Astrocyte of the spinal cord (primary cell): Measurements from ENCODE around the gene HMGB1.
A peak's percentile ranks its signal among the peaks of the same experiment; 100 is the strongest.

Experiments
- DNase-seq: peaks from one replicate; pipeline ENCODE4 v3.0.0; 2011; ENCODE audit warnings: low read depth, low spot score
- H3K4me3 ChIP-seq: 2 replicates; pipeline ENCODE4 v1.5.1; 2011; ENCODE audit warnings: low read depth, mild to moderate bottlenecking, low read length, moderate library complexity
- in situ Hi-C: cut with HindIII; loops from 2 replicates; pipeline ENCODE4 v1.10.0; 2017; ENCODE audit warnings: low sequenced_read_pairs
- TF ChIP-seq, protein P1 (sequence below): IDR thresholded peaks from 2 replicates; pipeline ENCODE4 v1.5.1; 2012; ENCODE audit warnings: low read depth, mild to moderate bottlenecking, low read length, inconsistent platforms

The HMGB1 gene

DNA sequence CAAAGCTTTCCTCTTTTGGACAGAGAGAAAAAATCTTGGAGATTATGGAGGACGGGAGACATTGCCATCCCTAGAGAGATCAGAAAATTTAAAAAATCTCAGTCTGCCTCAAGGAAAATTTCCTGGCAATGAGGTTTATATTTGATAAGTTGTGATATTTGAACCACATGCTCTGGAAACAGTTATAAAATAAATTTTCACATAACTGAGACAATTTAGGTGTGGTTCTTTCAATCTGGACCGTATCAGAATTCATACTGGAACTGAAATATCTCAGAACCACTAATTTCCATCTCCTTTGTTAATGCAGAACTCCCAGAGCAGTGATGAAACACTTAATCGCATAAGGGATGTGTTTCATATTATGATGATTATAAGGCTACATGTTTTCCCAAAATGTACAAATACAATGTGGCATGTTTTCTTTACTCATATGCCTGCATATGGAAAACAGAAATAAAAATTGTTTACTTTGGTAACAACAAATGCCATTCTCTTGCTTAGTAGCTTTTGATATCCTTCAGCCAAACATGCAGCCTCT is 29.8 kb downstream of the HMGB1 start:
- DNase-seq, result no peak
- TF ChIP-seq, protein P1, sequence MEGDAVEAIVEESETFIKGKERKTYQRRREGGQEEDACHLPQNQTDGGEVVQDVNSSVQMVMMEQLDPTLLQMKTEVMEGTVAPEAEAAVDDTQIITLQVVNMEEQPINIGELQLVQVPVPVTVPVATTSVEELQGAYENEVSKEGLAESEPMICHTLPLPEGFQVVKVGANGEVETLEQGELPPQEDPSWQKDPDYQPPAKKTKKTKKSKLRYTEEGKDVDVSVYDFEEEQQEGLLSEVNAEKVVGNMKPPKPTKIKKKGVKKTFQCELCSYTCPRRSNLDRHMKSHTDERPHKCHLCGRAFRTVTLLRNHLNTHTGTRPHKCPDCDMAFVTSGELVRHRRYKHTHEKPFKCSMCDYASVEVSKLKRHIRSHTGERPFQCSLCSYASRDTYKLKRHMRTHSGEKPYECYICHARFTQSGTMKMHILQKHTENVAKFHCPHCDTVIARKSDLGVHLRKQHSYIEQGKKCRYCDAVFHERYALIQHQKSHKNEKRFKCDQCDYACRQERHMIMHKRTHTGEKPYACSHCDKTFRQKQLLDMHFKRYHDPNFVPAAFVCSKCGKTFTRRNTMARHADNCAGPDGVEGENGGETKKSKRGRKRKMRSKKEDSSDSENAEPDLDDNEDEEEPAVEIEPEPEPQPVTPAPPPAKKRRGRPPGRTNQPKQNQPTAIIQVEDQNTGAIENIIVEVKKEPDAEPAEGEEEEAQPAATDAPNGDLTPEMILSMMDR, result no peak
- in situ Hi-C loops, result no loop called here
- H3K4me3 ChIP-seq, result no peak overlapping the region

DNA sequence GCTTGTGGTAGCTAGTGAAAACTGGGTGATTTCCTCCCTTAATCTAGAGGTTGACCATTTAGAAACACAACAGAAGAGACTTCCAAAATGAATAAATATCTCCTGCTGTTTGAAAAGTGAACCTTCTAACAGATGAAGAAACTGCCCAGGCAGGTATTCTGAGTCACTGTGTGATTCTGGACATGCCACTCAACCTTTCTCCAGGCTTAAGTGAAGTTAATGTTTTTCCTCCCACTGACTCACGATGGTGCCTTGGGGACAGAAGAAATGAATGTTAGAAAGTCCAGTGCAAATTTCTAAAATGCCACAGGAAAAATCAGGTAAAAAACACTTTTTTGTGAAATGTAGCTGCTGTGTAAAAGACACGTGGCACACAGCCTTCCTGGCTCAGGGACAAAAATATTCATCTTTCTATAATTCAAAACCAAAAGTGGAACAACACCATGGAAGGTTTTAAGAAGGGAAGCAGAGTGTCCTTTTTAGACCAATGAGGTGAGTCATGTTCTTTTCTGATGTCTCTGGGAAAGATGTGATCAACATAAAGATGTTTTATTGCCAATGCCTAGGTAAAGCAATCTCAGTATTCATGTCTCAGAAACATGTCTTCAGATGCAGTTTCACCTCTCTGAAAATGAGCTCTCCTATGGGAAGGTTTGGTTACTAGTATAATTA is 34.3 kb downstream of the HMGB1 start:
- in situ Hi-C loops, result no loop called here
- DNase-seq, result peak; percentile 22
- H3K4me3 ChIP-seq, result no peak overlapping the region

DNA sequence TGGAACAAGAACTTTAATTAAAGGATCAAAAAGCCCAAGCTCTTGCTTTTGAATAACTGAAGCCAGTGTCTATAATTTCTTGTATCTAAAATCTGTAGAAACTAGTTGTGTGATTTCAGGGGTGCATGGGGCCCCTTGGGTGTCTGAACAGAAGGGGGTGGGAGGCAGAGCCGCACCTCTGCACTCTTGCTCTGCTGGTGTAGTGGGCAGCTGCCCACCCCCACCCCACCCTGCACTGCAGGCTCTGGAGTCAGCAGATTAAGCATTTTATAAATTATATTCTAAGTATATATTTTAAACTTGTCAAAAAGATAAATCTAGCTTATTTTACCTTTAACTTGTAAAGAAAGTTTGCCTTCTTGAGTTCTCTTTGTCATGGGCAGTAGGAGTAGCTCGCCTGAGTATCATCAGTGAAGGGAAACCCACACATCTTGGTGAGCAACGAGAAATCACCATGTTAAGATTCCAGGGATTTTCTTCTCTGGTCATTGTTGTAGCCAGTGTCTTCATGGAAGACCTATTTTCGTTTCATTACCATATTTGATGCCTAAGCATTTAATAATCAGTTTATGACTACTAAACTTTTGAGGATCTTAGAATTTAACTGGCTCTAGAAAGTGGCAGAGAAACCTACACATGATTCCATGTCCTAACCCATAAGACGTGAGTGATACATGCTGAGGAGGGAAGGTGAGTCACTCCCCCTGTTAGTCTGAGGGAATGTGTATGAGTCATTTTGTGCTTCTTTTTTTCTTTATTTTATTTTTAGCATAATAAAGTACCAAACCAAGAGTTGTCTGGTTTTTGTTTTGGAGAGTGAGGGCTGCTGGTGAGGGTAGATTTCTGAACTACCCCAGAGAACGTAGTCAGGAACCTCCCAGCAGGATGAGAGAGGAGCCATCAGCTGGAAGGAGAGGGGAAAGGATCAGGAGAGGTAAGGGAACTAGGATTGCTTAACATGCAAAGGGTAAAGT is 35.7 kb downstream of the HMGB1 start:
- TF ChIP-seq, protein P1, result no peak
- DNase-seq, result peak; percentile 92
- H3K4me3 ChIP-seq, result no peak overlapping the region
- in situ Hi-C loops, result no loop called here

More for the DNA sequence above, 34.3 kb downstream of the HMGB1 start:
- TF ChIP-seq, protein P1, result no peak

DNA sequence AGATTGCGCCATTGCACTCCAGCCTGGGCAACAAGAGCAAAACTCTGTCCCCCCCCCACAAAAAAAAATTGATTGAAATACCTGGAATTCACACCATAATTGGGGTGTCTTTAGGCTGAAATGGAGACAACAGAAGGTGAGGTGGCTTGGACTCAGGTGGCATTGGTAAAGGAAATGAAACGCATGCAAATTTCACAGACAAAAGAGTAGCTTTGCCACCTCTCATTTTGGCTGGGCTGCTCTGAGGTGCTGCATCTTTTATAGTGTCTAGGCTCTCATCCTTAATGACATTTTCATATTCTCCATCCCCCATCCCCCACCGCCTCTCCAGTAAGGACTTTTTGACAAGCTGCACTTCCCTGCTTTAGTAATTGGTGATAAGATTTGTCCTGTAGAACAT is 36.5 kb downstream of the HMGB1 start:
- no peak for DNase-seq
- H3K4me3 ChIP-seq, result no peak overlapping the region
- in situ Hi-C loops, result no loop called here
- TF ChIP-seq, protein P1, result no peak

DNA sequence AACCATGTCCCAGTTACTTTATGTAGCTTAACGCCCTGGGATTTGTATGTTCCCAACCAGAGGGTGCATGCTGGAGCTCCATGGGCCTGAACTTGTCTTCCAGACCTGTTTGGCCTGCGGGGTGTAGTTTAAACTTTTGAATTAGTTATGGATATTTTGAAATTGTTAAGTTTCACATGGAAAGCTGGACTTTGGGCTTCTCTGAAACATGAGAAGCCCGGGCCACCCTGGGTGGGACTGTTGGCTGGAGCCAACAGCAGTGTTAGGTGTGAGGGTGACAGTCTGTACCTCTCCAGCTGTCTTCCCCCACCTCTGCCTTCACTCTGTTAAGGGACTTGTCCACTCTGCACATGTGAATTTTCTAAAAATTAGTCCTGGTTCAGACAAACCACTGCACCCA is 41.8 kb downstream of the HMGB1 start:
- DNase-seq, result no peak
- TF ChIP-seq, protein P1, result no peak
- in situ Hi-C loops, result no loop called here
- H3K4me3 ChIP-seq, result no peak overlapping the region

DNA sequence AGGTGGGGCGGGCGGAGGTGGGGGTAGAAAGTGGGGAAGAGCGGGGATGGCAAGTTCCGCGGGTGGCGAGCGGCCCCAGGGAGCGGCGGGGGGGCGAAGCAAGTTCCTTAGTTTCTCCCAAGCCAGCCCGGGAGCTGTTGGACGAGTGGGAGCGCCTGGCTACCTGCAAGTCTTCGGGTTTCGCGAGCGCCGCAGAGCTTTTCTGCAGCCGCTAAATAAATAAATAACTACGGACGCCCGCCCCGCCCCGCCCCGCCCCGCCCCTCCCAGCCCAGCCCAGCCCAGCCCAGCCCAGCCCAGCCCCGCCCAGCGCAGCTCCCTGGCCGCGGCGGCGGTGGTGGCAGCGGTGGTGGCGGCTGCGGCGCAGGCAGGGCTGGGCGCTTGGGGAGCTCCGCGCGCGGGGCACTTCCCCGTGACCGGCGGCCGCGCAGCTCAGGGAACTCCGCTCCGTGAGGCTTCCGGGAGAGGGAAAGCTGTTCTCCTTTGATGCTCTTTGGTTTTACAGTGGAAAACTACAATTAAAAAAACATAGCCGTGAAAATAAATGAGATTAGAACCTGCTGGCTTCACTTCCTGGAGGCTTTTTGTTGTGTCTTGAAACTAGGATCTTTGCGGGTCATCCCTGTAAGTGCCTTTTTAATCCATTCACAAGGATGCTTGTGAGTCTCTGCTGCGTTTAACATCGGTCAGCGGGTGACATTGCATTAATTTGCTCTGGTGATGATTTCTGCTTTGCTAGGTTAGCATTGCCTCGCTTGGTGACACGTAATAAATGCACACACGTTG is 43.5 kb downstream of the HMGB1 start, which contains the start of gene UBE2L5:
Gene UBE2L5, plus strand, starts transcription at position 440 of the 786 bp plus-strand sequence. CDS start 5,498 bp downstream, outside the sequence.
- DNase-seq, result peak; percentile 89
- TF ChIP-seq, protein P1, result no peak
- H3K4me3 ChIP-seq, result peak within 1 kb of the TSS; percentile 59
- in situ Hi-C loops, result no loop called here
